GM12872 (cell line): ENCODE results near the gene SPRY4.

Source experiments
- CTCF ChIP-seq: IDR thresholded peaks from 3 replicates; pipeline ENCODE4 v1.5.1; 2011; ENCODE audit warnings: low read depth, mild to moderate bottlenecking, low read length, moderate library complexity; ENCODE audit not compliant: insufficient read depth

The SPRY4 gene

GRCh38 chr5:142360051-142360498 lies 35.3 kb upstream of the SPRY4 start:
- no peak for TF ChIP-seq CTCF

GRCh38 chr5:142358648-142359047 lies 33.8 kb upstream of the SPRY4 start:
- TF ChIP-seq CTCF = no peak

- TF ChIP-seq CTCF = no peak
Measured at GRCh38 chr5:142358121-142358520, 33.3 kb upstream of the SPRY4 start.

GRCh38 chr5:142357469-142358090 lies 32.8 kb upstream of the SPRY4 start:
- TF ChIP-seq CTCF = no peak

GRCh38 chr5:142356716-142357468 lies 32.1 kb upstream of the SPRY4 start:
- no peak for TF ChIP-seq CTCF

GRCh38 chr5:142356349-142356715 lies 31.5 kb upstream of the SPRY4 start:
- no peak for TF ChIP-seq CTCF

- TF ChIP-seq CTCF = no peak
Measured at GRCh38 chr5:142353071-142353472, 28.3 kb upstream of the SPRY4 start.
